HT-29 (cell line): ENCODE data around the gene RAB31. TPM values are rescaled to one million over a fixed set of nuclear protein-coding genes. Genes with fewer than 3 reads are reported as not detected.
A peak's percentile ranks its signal among the peaks of the same experiment; 100 is the strongest.

ENCODE experiments used
- DNase-seq: peaks from one replicate; pipeline ENCODE4 v3.0.0-alpha.2; 2015; ENCODE audit warnings: low spot score
- total RNA-seq: library from RNA; depleted of rRNA; stranded (reverse); fragments of >200 nt; shearing (Covaris generic); gene quantifications from 2 replicates; pipeline ENCODE4 v1.2.3, GENCODE V29; 2014

The RAB31 gene
- total RNA-seq, 1 experiment from 2014 or later = 1.7 TPM

- DNase-seq = peak; percentile 66
These were observed 28.9 kb downstream of the RAB31 start for GRCh38 chr18:9737006-9737405.

- peak; percentile 64 for DNase-seq
These were observed 29.5 kb downstream of the RAB31 start for GRCh38 chr18:9737472-9738121.

GRCh38 chr18:9738266-9738969, 30.3 kb downstream of the RAB31 start:
- no peak for DNase-seq

GRCh38 chr18:9739516-9739915, 31.4 kb downstream of the RAB31 start:
- DNase-seq = no peak

- no peak for DNase-seq
These were observed 32.0 kb downstream of the RAB31 start for GRCh38 chr18:9740071-9740470.

GRCh38 chr18:9741406-9741792, 33.3 kb downstream of the RAB31 start:
- DNase-seq = no peak

GRCh38 chr18:9741793-9742523, 33.9 kb downstream of the RAB31 start:
- peak; percentile 21 for DNase-seq

- peak; percentile 69 for DNase-seq
These were observed 34.5 kb downstream of the RAB31 start for GRCh38 chr18:9742524-9743131.

GRCh38 chr18:9743200-9744016, 35.3 kb downstream of the RAB31 start:
- DNase-seq = peak; percentile 84

GRCh38 chr18:9746958-9747357, 38.9 kb downstream of the RAB31 start:
- no peak for DNase-seq

GRCh38 chr18:9749611-9750010, 41.5 kb downstream of the RAB31 start:
- DNase-seq = no peak

- no peak for DNase-seq
These were observed 42.0 kb downstream of the RAB31 start for GRCh38 chr18:9750112-9750511.

GRCh38 chr18:9750606-9751304, 42.7 kb downstream of the RAB31 start:
- no peak for DNase-seq

GRCh38 chr18:9751371-9752031, 43.4 kb downstream of the RAB31 start:
- DNase-seq = no peak

- no peak for DNase-seq
These were observed 45.7 kb downstream of the RAB31 start for GRCh38 chr18:9753846-9754245.

GRCh38 chr18:9755110-9755509, 47.0 kb downstream of the RAB31 start:
- DNase-seq = no peak

- no peak for DNase-seq
These were observed 47.5 kb downstream of the RAB31 start for GRCh38 chr18:9755615-9756014.

- no peak for DNase-seq
These were observed 48.3 kb downstream of the RAB31 start for GRCh38 chr18:9756271-9756932.

GRCh38 chr18:9756933-9757470, 48.9 kb downstream of the RAB31 start:
- no peak for DNase-seq
